ENCODE results near the gene TMEM235.

Gene TMEM235

DNA sequence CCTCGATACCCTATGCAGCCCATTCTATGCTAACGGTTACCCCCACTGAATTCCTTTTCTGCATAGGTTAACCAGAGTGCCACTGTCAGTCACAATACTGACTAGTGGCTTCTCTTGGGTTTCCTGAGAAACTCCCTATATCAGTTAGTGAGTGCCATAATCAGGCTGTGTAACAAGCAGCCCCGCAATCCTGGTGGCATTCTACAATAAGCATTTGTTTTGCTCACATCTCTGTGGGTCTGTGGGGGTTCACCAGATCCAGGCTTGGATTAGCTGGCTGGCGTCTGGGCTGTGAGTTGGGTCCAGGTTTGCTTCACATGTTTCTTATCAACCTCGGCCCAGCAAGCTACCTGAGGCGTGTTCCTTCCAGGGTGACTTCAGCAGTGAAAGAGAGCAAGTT lies 42.4 kb downstream of the TMEM235 start:
- DNase-seq: no peak

DNA sequence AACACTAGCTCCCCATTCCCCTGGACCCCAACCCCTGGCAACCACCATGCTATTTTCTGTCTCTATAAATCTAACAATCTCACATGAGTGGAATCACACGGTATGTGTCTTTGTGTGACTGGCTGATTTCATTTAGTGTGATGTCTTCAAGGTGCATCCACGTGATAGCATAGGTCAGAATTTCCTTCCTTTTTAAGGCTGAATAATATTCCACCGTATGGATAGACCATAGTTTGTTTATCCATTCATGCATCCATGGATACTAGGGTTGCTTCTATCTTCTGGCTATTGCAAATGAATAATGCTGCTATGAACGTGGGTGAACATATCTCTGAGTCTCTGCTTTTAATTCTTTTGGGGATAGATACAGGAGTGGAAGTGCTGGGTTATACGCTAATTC lies 43.9 kb downstream of the TMEM235 start:
- no peak for DNase-seq

DNA sequence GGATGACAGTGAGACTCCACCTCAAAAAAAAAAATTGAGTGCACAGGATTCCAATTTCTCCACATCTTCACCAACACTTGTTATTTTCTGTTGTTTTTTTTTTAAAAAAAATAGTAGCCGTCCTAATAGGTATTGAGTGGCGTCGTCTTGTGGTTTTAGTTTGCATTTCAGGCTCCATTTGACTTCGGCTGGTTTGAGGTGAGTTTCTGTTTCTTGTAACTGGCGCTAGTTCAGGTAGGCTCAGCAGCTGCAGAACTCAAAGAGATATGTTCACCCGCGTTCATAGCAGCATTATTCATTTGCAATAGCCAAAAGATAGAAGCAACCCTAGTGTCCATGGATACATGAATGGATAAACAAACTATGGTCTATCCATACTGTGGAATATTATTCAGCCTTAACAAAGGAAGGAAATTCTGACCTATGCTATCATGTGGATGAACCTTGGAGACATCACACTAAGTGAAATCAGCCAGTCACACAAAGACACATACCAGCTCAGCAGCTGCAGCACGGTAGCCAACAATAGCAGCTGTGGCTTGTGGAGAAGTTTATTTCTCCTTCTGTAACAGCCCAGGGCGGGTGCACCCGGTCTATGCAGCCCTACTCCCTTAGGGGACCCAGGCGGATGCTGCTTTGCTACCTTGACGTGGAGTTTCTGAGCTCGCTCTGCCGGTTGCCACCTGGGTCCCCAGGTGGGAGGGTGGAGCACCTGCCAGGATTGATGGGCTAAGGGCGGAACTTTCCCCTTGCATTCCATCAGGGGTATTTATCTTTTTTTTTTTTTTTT lies 44.9 kb downstream of the TMEM235 start:
- DNase-seq: no peak

DNA sequence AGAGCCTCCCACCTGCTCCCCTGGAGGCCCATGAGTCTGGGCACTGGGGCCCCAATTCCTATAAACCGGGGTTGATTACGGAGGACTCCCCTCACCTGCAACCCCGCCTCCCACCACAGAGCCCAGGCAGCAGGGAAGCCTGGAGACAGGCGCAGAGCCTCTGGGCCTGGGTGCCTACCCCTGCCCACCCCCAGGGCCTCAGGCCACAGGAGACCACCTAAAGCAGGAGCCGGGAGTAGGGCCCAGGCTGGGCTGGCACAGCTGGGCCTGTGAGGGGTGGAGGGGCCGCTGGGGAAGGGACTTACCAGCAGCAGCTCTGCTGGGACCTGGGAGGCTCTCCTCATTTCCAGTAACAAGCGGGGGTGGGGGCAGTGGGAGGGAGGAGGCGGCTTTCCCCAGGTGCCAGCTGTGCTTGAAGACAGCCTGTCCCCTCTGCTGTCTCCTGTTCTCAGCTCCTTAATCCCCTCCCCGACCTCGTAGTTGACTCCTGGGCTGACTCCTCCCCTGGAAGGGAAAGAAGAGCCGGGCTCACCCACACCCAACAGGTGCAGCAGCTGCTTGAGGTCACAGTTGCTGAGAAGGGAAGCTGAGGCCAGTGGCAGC lies 46.8 kb downstream of the TMEM235 start:
- DNase-seq: no peak

DNA sequence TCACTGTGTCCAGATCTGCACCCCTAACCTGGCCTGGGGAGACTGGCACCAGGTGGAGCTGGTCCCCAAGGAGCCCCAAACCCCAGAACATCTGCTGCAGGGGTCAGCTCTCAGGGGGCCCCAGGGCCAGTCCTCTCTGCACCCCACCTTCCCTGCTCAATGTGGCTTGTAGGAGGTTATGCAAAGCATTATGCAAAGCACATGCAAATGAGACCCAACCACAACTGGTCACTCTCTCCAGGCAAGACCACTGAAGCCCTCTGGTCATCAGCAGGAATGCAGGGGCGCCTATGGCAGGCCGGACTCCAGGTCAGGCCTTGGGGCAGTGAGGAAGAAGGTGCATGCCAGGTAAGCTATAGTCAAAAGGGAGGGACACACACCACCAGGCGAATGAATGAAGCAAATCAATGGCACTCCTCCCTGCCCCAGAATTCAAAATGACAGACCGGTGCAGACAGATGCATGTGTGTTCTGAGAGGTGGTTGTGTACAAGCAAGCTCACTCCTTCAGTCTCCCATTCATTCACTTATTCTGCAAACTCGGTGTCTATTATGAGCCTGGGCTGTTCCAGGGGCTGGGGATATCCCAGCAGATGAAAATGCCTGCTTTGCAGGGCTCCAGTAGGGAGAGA lies 48.0 kb downstream of the TMEM235 start:
- DNase-seq: no peak

DNA sequence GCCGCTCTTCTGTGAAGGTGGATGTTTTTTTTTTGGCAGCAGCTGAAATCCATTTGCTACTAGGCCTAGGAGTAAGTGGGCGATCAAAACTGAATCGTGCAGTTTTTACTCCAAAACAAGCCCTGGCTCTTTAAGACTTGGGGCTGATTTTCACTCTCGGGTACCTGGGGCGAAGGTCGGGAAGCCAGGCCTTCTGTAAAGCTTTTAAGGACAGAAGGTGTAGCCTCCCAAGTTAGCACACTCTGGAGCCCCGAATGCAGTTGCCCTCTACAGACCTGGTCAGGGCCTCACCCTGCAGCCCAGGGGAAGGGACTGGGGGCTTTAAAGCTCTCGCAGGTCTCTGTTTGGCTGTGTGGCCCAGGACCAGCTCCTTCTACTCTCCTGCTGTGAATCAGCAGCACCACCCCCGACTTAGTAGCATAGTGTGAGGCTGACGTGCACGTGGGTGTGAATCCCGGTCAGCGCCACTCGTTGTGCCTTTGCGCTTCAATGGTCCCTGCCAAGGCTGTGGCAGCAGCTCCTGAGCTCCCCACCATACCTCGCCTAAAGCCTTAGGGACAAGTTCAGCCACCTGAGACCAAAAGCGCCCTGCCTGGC lies 49.9 kb downstream of the TMEM235 start:
- no peak for DNase-seq

DNA sequence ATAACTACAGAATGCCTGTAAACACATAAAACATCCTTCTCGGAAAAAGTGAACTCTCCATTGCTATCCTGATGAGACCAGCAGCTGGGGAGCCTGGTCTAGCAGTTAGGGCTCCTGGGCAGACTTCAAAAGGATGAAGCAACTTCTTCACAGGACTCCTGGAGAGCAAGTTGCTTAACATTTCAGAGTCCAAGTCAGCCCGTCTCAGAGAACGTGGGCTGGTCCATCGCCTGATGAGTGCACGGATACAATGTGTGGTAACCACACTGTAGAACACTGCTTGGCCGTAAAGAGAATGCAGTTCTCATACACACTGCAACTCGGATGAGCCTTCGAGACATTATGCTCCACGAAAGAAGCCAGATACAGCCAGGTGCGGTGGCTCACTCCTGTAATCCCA lies 52.7 kb downstream of the TMEM235 start:
- no peak for DNase-seq

DNA sequence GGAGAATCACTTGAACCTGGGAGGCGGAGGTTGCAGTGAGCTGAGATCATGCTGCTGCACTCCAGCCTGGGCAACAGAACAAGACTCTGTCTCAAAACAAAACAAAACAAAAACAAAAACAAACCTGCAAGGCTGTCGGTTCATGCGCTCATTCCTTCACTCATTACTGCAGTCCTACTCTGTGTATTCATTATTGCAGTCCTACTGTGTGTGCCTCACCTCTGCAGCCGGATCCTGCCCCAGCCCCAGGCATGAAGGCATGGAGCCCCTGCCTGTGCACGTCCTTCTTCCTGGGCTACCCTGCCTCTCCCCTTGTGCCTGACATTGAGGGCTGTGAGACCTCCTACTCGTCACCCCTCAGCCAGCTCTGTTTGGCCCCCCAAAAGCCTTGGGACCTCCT lies 57.6 kb downstream of the TMEM235 start:
- DNase-seq: no peak

DNA sequence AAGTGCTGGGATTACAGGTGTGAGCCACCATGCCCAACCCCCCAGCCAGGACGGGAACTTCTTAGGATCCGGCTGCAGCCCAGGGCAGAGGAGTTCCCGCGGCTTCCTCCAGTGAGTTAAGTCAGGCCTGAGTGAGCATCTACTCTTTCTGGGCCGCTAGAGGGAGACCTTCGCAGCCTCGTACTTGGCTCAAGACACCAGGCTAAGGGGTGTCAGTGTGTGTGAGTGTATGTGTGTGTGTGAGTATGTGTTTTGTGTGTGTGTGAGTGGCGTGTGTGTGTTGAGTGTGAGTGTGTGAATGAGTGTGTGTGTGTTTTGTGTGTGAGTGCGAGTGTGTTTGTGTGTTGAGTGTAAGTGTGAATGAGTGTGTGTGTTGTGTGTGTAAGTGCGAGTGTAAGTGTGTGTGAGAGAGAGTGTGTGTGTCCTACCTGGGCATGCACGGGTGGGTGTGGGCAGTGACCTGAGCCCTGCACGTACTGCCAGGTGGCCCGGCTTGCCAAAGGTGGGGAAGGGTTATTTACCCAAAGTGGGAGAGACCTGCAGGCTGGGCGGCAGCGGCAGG lies 58.5 kb downstream of the TMEM235 start:
- DNase-seq: peak; percentile 90
